ENCODE results near the gene NYNRIN. TPM values are rescaled to one million over a fixed set of nuclear protein-coding genes. Genes with fewer than 3 reads are reported as not detected.

Gene NYNRIN
- total and polyA plus RNA-seq, 2 donors (not counting 3 experiments of a cell fraction or from before 2014, with no cell fraction given) = 37.2 to 42.8 TPM

GRCh38 chr14:24399447-24399822 is 632 bp downstream of the NYNRIN start:
- Histone ChIP-seq H3K36me3 (ENCODE audit: control insufficient read depth in 2 of 2, extremely low read depth in 1 of 2, insufficient read depth in 2 of 2, low read length in 2 of 2) (no peaks in the 10 kb centered on the region), H4K20me1 (replicated peaks; ENCODE audit: control insufficient read depth, extremely low read depth, insufficient read depth, low read length) (no peaks in the 10 kb centered on the region), H3K79me2 (ENCODE audit: control insufficient read depth, insufficient read depth, low read length) (peaks cover 2% of the 10 kb centered on the region), H3K9me1 (replicated peaks; ENCODE audit: control insufficient read depth, extremely low read depth, insufficient read depth, low read length) (no peaks in the 10 kb centered on the region), H3K9me3 (replicated peaks; ENCODE audit: control insufficient read depth, insufficient read depth, low read length) (no peaks in the 10 kb centered on the region), H3K4me3 (replicated peaks in 1 of 3; ENCODE audit: insufficient read depth in 1 of 3, low read depth in 1 of 3, low read length in 3 of 3) (peak overlapping the region; percentile 69 to 78 (median 69)), H3K9ac (replicated peaks; ENCODE audit: extremely low read depth, insufficient read depth, low read length) (no peak overlapping the region), H2AFZ (ENCODE audit: low read depth, low read length) (peak overlapping the region; percentile 40), H3K4me2 (ENCODE audit: insufficient read depth, low read length) (peak overlapping the region; percentile 51), H3K27ac (ENCODE audit: insufficient read depth, low read depth, low read length) (no peak overlapping the region), H3K27me3 (ENCODE audit: control insufficient read depth in 2 of 2, insufficient read depth in 2 of 2, low read length in 2 of 2) (no peaks in the 10 kb centered on the region), H3K4me1 (ENCODE audit: control insufficient read depth, extremely low read depth, insufficient read depth, low read length) (peaks cover 32% of the 10 kb centered on the region)
- dilution Hi-C loops (cut with MboI; ENCODE audit: extremely low pct_ligation_motif_present, low sequenced_read_pairs) (no loop called here), intact Hi-C loops (cut with micrococcal nuclease) (no loop called here)
- TF ChIP-seq GATA2 (IDR thresholded peaks at IDR 0.05; ENCODE audit: insufficient read depth, insufficient read length, low read depth, low read length) = no peak
- FAIRE-seq (peak; percentile 65), DNase-seq (ENCODE audit: low read depth, low spot score) (peak; percentile 15)
- ChIA-PET CTCF (interaction anchor here (0.7 to 4.7 kb wide), 10 partner anchors 11 to 68 kb away, joined by 3 to 34 read pairs (median 4); no protein-coding TSS in a partner anchor), POLR2A (interaction anchor here (1.0 to 1.4 kb wide), 2 partner anchors 19 to 32 kb away, joined by 3 read pairs; no protein-coding TSS in a partner anchor)
- no TSS peak for BruUV-seq (replicated peaks)

- ChIA-PET CTCF (interaction anchor here (0.6 to 4.7 kb wide), 9 partner anchors 10 to 66 kb away, joined by 3 to 34 read pairs (median 4); no protein-coding TSS in a partner anchor), POLR2A (interaction anchor here (0.8 kb wide), 1 partner anchor 30 kb away, joined by 4 read pairs; the partner anchor contains the start of genes CBLN3 and KHNYN)
- DNase-seq (ENCODE audit: low read depth, low spot score) (no peak), FAIRE-seq (no peak)
- Histone ChIP-seq H3K79me2 (ENCODE audit: control insufficient read depth, insufficient read depth, low read length) (peaks cover 2% of the 10 kb centered on the region), H3K4me1 (ENCODE audit: control insufficient read depth, extremely low read depth, insufficient read depth, low read length) (peaks cover 32% of the 10 kb centered on the region), H2AFZ (ENCODE audit: low read depth, low read length) (no peak overlapping the region), H3K9me3 (replicated peaks; ENCODE audit: control insufficient read depth, insufficient read depth, low read length) (no peaks in the 10 kb centered on the region), H3K36me3 (ENCODE audit: control insufficient read depth in 2 of 2, extremely low read depth in 1 of 2, insufficient read depth in 2 of 2, low read length in 2 of 2) (peaks cover 0 to 2% of the 10 kb centered on the region in 2 experiments), H3K9me1 (replicated peaks; ENCODE audit: control insufficient read depth, extremely low read depth, insufficient read depth, low read length) (no peaks in the 10 kb centered on the region), H4K20me1 (replicated peaks; ENCODE audit: control insufficient read depth, extremely low read depth, insufficient read depth, low read length) (no peaks in the 10 kb centered on the region), H3K4me2 (ENCODE audit: insufficient read depth, low read length) (peak overlapping the region; percentile 51), H3K9ac (replicated peaks; ENCODE audit: extremely low read depth, insufficient read depth, low read length) (no peak overlapping the region), H3K27ac (ENCODE audit: insufficient read depth, low read depth, low read length) (no peak overlapping the region), H3K4me3 (replicated peaks in 1 of 3; ENCODE audit: insufficient read depth in 1 of 3, low read depth in 1 of 3, low read length in 3 of 3) (peak overlapping the region in 2 of 3 experiments; percentile 69 to 78), H3K27me3 (ENCODE audit: control insufficient read depth in 2 of 2, insufficient read depth in 2 of 2, low read length in 2 of 2) (no peaks in the 10 kb centered on the region)
- intact Hi-C loops (cut with micrococcal nuclease) (no loop called here), dilution Hi-C loops (cut with MboI; ENCODE audit: extremely low pct_ligation_motif_present, low sequenced_read_pairs) (no loop called here)
- BruUV-seq (replicated peaks) = TSS peak; percentile 19
- TF ChIP-seq GATA2 (IDR thresholded peaks at IDR 0.05; ENCODE audit: insufficient read depth, insufficient read length, low read depth, low read length) (no peak), CTCF (IDR thresholded peaks at IDR 0.05; ENCODE audit: extremely low read depth in 1 of 2, insufficient read depth in 1 of 2, low read depth in 1 of 2, low read length in 2 of 2) (no peak), FOS (IDR thresholded peaks at IDR 0.05; ENCODE audit: borderline replicate concordance, insufficient read depth, low read length) (no peak), MYC (IDR thresholded peaks at IDR 0.05; ENCODE audit: low read depth, low read length) (no peak), MAX (IDR thresholded peaks at IDR 0.05; ENCODE audit: insufficient read depth, insufficient read length) (no peak), JUN (IDR thresholded peaks at IDR 0.05; ENCODE audit: borderline replicate concordance, insufficient read depth, insufficient read length, low read depth) (no peak), POLR2A (IDR thresholded peaks at IDR 0.05; ENCODE audit: low read depth, low read length) (no peak), POLR2AphosphoS5 (IDR thresholded peaks at IDR 0.05; ENCODE audit: insufficient read depth, low read depth, low read length) (no peak), EZH2 (IDR thresholded peaks at IDR 0.05; ENCODE audit: borderline replicate concordance, low read depth, low read length, severe bottlenecking) (no peak)
Observed at GRCh38 chr14:24399999-24400718, 1.4 kb downstream of the NYNRIN start.

Measured in endothelial cell of umbilical vein (primary cell).